ENCODE results near the gene PPP3CB.
"Not testable (repeated sequence)": the region's sequence is repeated elsewhere in the genome, so short reads cannot be mapped to it uniquely, and the experiment has no call there.

PPP3CB gene

DNA sequence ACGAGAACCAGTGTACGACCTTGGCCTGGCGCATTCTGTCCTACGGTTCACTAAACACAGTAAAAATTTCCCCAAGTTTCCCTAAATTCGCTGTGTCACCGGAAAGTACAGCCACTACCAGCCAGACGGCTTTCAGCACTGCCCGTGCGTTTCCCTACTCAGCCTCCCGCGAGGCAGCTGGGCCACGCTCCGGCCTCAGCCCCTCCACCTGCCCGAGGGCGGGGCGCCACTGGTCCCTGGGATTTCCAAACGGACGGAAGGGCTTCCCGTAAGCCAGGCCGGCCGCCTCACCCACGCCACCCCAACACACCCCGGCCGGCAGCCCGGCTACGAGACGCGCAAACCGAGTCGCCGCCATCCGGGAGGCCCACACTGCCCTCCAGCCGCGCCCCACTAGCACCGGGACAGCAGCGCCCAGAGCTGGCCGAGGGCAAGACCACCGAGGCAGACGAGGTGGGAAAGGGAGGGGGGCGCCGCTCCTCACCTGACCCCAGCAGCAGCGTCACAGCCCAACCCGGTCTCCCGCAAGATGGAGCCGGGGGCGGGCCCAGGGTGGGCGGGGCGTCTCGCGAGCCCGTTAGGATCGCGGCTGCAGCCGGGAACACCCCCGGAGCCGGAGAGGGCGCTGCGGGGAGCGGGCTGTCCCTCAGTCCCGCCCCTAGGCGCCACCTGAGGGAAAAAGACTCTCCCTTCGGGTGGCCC lies 82.1 kb downstream of the PPP3CB start, which contains the start of gene ANXA7:
ANXA7 (minus strand) TSS at position 531 of the 702 bp plus-strand sequence. CDS start 13,202 bp downstream, outside the sequence.
- DNase-seq = peak; percentile 95

DNA sequence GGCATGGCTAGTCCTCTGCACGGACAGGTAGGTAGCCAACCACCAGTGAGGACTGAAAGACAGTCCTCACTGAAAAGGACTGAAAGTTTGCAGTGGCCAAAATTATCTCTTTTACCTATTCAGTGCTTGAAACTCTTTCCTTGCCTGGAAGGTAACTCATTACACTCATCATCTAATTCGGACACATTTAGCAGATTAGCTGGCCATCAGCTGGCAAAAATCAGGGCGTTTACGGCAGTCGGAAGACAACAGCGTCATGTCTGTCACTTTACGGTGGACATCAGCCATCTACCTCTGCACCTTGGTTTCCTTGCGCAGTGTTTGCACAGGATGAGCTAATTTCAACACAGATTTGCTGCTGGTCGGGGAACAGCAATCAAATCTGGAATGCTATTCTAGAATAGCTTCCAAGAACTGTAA lies 82.7 kb downstream of the PPP3CB start:
- no peak for DNase-seq

DNA sequence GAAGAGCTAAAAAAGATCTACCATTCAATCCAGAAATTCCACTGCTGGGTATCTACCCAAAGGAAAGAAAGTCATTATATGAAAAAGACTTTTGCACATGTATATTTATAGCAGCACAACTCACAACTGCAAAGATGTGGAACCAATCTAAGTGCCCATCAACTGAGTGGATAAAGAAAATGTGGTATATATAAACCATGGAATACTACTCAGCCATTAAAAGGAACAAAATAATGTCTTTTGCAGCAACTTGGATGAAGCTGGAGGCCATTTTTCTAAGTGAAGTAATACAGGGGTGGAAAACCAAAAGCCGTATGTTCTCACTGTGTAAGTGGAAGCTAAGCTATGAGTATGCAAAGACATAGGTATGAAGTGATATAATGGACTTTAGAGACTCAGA lies 84.9 kb downstream of the PPP3CB start:
- no peak for DNase-seq

DNA sequence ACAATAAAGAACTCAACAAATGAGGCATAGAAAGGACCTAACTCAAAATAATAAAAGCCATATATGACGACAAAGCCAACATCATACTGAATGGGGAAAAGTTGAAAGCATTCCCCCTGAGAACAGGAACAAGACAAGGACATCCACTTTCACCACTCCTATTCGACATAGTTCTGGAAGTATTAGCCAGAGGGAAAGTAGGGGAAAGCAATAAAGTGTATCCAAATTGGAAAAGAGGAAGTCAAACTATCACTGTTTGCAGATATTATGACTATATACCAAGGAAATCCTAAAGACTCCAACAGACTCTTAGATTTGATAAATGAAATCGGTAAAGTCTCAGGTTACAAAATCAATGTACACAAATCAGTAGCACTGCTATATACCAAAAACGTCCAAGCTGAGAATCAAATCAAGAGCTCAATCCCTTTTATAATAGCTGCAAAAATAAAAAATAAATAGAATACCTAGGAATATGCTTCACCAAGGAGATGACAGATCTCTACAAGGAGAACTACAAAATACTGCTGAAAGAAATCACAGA lies 86.8 kb downstream of the PPP3CB start:
- no peak for DNase-seq

DNA sequence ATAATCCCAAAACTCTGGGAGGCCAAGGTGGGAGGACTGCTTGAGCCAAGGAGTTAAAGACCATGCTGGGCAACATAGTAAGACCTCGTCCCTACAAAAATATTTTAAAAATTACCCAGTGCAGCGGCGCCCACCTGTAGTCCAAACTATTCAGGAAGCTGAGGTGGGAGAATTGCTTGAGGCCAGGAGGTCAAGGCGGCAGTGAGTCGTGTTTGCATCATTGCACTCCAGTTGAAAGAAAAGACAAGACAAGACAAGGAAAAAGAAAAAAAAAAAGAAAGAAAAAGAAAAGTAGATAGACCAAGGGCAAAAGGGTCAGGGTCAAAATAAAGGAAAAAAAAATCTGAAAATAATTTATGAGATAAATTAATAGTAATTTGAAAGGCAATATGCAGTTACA lies 87.8 kb downstream of the PPP3CB start:
- no peak for DNase-seq

DNA sequence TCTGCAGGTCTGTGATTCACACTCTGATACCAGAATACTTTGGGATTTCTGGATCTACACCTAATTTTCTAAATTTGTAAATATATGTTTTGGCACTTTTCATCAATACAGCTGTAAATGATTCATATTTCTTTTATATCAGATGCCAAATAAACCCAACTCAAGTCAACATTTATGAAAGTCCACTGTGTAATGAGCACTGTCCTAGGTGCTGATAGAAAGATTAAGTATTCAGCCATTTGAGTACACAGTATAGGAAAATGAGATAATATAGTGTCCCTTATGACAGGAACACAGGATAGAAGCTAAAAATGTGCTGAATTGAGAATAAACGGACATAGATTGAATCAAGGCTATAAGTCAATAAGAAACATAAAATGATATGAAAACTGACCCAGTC lies 88.3 kb downstream of the PPP3CB start:
- DNase-seq = no peak

DNA sequence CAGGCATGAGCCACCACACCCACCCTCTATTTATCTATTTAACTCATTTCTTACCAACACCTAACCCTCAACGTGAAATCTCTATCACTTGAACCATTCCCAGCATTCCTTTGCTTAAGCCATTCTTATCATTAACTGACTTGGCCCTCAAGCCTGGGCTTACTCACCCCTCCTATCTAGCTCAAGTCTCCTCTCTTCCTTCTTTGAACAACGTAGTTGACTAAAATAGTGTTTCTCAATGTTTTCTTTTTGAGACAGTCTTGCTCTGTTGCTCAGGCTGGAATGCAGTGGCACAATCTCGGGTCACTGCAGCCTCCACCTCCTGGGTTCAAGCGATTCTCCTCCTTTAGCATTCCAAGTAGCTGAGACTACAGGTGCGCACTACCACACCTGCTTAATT lies 89.0 kb downstream of the PPP3CB start:
- no peak for DNase-seq

DNA sequence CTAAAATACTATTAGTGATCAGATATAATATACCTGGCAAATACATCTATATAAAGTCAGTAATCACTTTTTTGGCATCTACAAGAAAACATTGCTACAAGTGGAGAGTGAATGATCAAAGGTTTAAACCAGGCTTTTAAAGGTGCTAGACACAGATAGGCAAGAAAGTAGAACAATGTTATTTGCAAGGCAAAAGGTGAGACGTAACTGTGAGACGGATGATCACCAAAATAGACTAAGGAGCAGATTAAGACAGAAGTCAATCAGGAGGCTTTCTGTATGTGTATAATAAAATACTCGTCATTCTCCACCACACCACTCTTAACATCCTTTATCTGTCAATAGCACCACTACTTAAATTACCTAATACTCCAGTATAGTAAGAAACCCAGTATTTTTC lies 90.3 kb downstream of the PPP3CB start:
- no peak for DNase-seq

DNA sequence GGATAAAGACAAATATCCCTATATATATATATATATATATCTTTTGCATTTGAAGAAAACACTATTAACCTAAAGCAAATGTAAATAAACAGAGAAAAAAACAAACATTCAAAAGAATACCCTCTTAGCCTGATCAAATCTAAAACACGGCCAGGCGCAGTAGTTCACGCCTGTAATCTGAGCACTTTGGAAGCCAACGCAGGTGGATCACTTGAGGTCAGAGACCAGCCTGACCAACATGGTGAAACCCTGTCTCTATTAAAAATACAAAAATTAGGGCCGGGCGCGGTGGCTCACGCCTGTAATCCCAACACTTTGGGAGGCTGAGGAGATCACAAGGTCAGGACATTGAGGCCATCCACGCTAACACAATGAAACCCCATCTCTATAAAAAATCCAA lies 91.1 kb downstream of the PPP3CB start:
- DNase-seq = no peak

DNA sequence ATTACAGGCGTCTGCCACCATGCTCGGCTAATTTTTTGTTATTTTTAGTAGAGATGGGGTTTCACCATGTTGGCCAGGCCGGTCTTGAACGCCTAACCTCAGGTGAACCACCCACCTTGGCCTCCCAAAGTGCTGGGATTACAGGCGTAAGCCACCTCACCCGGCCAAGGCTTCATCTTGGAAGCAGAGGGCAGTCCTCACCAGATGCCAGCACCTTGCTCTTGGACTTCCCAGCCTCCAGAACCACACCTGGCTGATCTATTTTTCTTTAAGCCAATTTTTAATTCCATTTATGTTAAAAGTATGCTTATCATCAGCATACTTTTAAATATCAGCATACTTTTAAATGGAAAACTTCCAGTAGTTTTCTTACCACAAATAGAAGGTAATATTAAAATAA lies 94.2 kb downstream of the PPP3CB start:
- DNase-seq = no peak

DNA sequence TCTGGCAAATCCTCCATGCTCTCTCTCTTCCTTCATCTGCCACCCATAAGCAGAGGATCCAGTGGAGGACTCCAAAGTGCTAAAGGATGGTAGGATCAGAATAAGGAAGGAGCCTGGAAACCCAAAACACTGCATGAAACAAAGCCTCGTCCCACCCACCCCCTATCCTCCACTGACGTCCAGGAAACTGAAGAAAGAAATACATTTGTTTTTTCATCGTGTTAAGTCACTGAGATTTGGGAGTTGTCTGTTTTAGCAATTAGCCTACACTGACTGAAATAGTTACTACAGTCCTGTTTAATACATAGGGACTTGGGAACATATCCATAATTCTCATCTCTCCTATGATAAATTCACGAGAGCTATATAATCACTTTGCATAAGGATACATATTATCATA lies 96.8 kb downstream of the PPP3CB start:
- DNase-seq = no peak

DNA sequence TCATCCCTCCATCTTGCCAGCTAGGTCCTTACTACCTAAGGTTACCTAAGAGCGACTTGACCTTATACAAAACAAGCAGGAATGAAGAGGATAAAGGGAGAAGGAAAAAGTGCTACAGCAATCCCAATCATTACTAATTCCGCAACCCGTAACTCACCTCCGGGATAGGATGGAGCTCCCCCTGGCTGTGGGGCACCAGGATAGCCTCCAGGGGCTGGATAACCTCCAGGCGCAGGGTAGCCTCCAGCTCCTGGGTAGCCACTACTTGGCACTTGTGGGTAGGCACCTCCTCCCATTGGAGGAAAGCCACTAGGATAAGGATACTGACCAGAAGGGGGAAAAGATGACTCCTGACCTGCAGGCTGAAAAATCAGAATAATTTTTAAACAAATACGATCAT lies 97.8 kb downstream of the PPP3CB start:
- DNase-seq = no peak

DNA sequence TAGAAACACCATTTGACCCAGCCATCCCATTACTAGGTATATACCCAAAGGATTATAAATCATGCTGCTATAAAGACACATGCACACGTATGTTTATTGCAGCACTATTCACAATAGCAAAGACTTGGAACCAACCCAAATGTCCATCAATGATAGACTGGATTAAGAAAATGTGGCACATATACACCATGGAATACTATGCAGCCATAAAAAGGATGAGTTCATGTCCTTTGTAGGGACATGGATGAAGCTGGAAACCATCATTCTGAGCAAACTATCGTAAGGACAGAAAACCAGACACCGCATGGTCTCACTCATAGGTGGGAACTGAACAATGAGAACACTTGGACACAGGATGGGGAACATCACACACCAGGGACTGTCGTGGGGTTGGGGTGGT lies 101.5 kb downstream of the PPP3CB start:
- not testable (repeated sequence) for DNase-seq

DNA sequence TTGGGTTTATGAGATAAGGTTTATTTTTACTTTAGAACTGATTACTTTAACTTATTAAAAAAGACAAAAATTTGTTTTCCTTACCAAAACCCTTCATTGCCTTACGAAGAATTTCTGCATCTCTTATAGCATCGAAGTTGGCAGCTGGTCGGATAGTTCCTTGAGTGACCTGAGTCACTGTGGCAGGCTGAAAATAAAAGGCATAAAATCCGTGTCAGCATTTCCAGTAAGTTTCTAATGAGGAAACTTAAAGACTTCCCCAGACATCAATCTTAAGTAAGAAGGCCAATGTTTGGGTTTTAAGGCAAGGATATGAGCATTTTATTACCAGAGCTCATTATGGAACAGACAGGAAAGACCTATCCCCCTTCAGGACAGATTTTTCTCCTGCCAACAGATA lies 107.6 kb downstream of the PPP3CB start:
- DNase-seq = no peak

DNA sequence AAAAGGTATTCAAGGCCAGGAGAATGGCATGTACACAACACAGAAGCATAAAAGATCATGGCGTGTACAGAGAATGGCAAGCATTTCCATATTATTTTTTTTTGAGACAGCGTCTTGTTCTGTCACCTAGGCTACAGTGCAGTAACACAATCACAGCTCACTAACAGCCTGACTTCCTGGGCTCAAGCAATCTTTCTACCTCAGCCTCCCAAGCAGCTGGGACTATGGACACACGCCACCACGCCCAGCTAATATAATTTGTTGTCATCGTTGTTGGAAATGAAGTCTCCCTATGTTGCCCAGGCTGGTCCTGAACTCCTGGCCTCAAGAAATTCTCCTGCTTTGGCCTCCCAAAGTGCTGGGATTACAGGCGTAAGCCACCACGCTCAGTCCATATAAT lies 109.2 kb downstream of the PPP3CB start:
- no peak for DNase-seq
